Upper lobe of left lung (tissue), 4 donors: ENCODE results near the gene IKZF5.

ENCODE experiments used
- EP300 ChIP-seq, 4 donors: sonication (generic); formaldehyde crosslinking; IDR thresholded peaks; one replicate each; pipeline ENCODE4 v1.5.1; 2017; ENCODE audit warnings: antibody characterized with exemption in 4 of 4, control low read depth in 2 of 4
- POLR2A ChIP-seq, 4 donors: fragments of 450-650 bp; IDR thresholded peaks; one replicate each; pipeline ENCODE4 v1.5.1; 2016 to 2017; ENCODE audit warnings: antibody characterized with exemption in 4 of 4, mild to moderate bottlenecking in 2 of 4
- POLR2AphosphoS5 ChIP-seq, 2 donors: sonication (generic); formaldehyde crosslinking; IDR thresholded peaks; one replicate each; pipeline ENCODE4 v1.5.1; 2017; ENCODE audit warnings: antibody characterized with exemption in 2 of 2
- TF ChIP-seq, protein P1 (sequence below), 6 experiments: fragments of 450-650 bp in 4 of 6; fragments of 200-600 bp in 2 of 6; sonication (generic) in 2 of 6; IDR thresholded peaks; one replicate each; pipeline ENCODE4 v1.5.1; 2016 to 2019; ENCODE audit warnings: antibody characterized with exemption in 6 of 6

DNA sequence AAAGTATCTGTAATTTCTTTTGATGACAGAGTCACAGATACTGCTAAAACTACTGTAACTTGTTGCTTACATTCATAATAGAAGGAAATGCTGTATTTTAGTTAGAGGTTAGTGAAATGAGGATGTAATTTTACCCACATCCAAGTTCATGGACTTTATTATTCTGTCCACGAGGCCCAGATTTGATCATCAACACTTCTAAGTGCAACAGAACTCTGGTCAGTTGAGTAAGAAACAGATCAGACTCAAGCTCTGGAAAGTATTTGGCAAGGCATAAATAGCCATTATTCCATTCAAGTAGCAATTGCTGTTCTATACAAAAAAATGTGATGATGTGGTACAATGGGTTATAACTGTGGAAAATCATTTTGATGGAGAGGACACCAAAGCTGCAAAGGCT lies 22.5 kb upstream of the IKZF5 start:
- TF ChIP-seq, protein P1, sequence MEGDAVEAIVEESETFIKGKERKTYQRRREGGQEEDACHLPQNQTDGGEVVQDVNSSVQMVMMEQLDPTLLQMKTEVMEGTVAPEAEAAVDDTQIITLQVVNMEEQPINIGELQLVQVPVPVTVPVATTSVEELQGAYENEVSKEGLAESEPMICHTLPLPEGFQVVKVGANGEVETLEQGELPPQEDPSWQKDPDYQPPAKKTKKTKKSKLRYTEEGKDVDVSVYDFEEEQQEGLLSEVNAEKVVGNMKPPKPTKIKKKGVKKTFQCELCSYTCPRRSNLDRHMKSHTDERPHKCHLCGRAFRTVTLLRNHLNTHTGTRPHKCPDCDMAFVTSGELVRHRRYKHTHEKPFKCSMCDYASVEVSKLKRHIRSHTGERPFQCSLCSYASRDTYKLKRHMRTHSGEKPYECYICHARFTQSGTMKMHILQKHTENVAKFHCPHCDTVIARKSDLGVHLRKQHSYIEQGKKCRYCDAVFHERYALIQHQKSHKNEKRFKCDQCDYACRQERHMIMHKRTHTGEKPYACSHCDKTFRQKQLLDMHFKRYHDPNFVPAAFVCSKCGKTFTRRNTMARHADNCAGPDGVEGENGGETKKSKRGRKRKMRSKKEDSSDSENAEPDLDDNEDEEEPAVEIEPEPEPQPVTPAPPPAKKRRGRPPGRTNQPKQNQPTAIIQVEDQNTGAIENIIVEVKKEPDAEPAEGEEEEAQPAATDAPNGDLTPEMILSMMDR (IDR thresholded peaks at IDR 0.05), result no peak
- TF ChIP-seq POLR2AphosphoS5 (IDR thresholded peaks at IDR 0.05) (no peak), EP300 (IDR thresholded peaks at IDR 0.05) (no peak), POLR2A (IDR thresholded peaks at IDR 0.05) (no peak)
